BJ (cell line): ENCODE results near the gene NFKBIE. TPM values are rescaled to one million over a fixed set of nuclear protein-coding genes. Genes with fewer than 3 reads are reported as not detected.

ENCODE experiments used
- CTCF ChIA-PET: fragments of 350-600 bp; formaldehyde crosslinking; extraction: SDS; loops from one replicate; lab custom pipeline; 2021; ENCODE audit warnings: antibody characterized with exemption, inconsistent platforms; lab: Yijun Ruan, JAX
- POLR2A ChIA-PET: fragments of 300-600 bp; sonication (Branson Sonifier 250); formaldehyde crosslinking; extraction: SDS; loops from one replicate; lab custom pipeline; 2021; ENCODE audit warnings: antibody characterized with exemption; lab: Charles Lee
- DNase-seq: peaks from one replicate; pipeline ENCODE4 v3.0.0-alpha.2; 2011; ENCODE audit warnings: low read depth
- H3K27me3 ChIP-seq: 2 replicates; pipeline ENCODE4 v1.6.0; 2011; ENCODE audit warnings: low read length; ENCODE audit not compliant: control insufficient read depth, insufficient read depth
- H3K36me3 ChIP-seq: 2 replicates; pipeline ENCODE4 v1.5.1; 2011; ENCODE audit warnings: low read length; ENCODE audit not compliant: control insufficient read depth, insufficient read depth
- H3K4me3 ChIP-seq: 2 replicates; pipeline ENCODE4 v1.5.1; 2011; ENCODE audit warnings: low read depth, mild to moderate bottlenecking, control low read depth, low read length
- CTCF ChIP-seq: IDR thresholded peaks from 2 replicates; pipeline ENCODE4 v1.5.1; 2011; ENCODE audit warnings: low read depth, mild to moderate bottlenecking, control low read depth, inconsistent platforms, low read length, moderate library complexity; ENCODE audit not compliant: insufficient read depth
- polyA plus RNA-seq: library from polyadenylated mRNA; depleted of rRNA; stranded (reverse); fragments of >200 nt; gene quantifications from 2 replicates; pipeline ENCODE4 v1.2.3, GENCODE V29; 2011

Gene NFKBIE
- polyA plus RNA-seq, 1 experiment = 8.0 TPM

GRCh38 chr6:44251576-44252524 lies 13.5 kb downstream of the NFKBIE start:
- Histone ChIP-seq H3K27me3 (no peaks in the 10 kb centered on the region), H3K36me3 (peaks cover 40% of the 10 kb centered on the region), H3K4me3 (no peak overlapping the region)
- no peak for TF ChIP-seq CTCF
- ChIA-PET POLR2A (interaction anchor here (0.6 kb wide), 1 partner anchor 1432 kb away, joined by 4 read pairs; no protein-coding TSS in a partner anchor), CTCF (interaction anchor here (1.5 to 1.9 kb wide), 4 partner anchors 10 to 152 kb away, joined by 3 to 7 read pairs (median 4); no protein-coding TSS in a partner anchor)
- no peak for DNase-seq

GRCh38 chr6:44250718-44251123 lies 14.6 kb downstream of the NFKBIE start:
- TF ChIP-seq CTCF = no peak
- POLR2A ChIA-PET = no interaction called here
- Histone ChIP-seq H3K36me3 (peaks cover 40% of the 10 kb centered on the region), H3K27me3 (no peaks in the 10 kb centered on the region), H3K4me3 (no peak overlapping the region)
- CTCF ChIA-PET = interaction anchor here (0.6 to 1.9 kb wide), 5 partner anchors 8 to 151 kb away, joined by 3 to 7 read pairs (median 4); no protein-coding TSS in a partner anchor
- no peak for DNase-seq

- POLR2A ChIA-PET = no interaction called here
- H3K4me3 ChIP-seq = no peak overlapping the region
- CTCF ChIA-PET = interaction anchor here (1.6 to 6.6 kb wide), 2 partner anchors 8 to 16 kb away, joined by 4 to 50 read pairs; no protein-coding TSS in a partner anchor
- no peaks in the 10 kb centered on the region for H3K27me3 ChIP-seq
- no peak for TF ChIP-seq CTCF
- no peak for DNase-seq
- peaks cover 38% of the 10 kb centered on the region for H3K36me3 ChIP-seq
These were observed 15.2 kb downstream of the NFKBIE start for GRCh38 chr6:44250067-44250717.

GRCh38 chr6:44249082-44249748 lies 16.1 kb downstream of the NFKBIE start:
- POLR2A ChIA-PET = interaction anchor here (0.6 to 0.7 kb wide), 2 partner anchors 122 to 757 kb away, joined by 4 to 8 read pairs; partner anchors contain the start of gene TMEM63B
- Histone ChIP-seq H3K4me3 (peak overlapping the region; percentile 79), H3K27me3 (no peaks in the 10 kb centered on the region), H3K36me3 (peaks cover 32% of the 10 kb centered on the region)
- no peak for TF ChIP-seq CTCF
- DNase-seq = no peak
- CTCF ChIA-PET = interaction anchor here (0.7 to 6.6 kb wide), 2 partner anchors 12 to 15 kb away, joined by 3 to 50 read pairs; no protein-coding TSS in a partner anchor
